GM18511 (cell line): ENCODE measurements around the gene CADPS.

Experiments
- ATAC-seq: cut with Tn5 transposase; IDR thresholded peaks from one replicate; pipeline ENCODE4 v1.9.1; 2021; ENCODE audit warnings: mild to moderate bottlenecking, moderate library complexity; ENCODE audit not compliant: unreplicated experiment

The CADPS gene

GRCh38 chr3:62757045-62757444 is 118.2 kb downstream of the CADPS start:
- ATAC-seq, result no peak

DNA sequence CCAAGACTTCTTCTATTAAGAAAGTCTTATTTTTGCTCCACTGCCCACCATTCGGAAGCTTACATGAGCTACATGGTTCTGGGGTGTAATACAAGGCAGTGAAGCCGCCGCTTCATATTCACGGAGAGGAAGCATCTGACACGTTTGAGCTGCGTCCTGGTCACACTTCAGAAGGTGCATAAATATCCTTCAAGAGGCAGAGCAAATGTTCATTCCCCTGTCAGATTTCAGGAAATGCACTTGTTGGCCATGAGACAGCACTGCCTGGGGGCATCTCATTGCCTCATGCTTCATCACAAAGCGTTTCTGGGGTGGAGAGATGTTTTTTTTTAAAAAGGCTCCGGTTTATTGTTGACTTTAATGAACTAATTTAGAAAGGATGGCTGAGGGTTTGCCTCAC is 119.9 kb downstream of the CADPS start:
- ATAC-seq, result no peak

DNA sequence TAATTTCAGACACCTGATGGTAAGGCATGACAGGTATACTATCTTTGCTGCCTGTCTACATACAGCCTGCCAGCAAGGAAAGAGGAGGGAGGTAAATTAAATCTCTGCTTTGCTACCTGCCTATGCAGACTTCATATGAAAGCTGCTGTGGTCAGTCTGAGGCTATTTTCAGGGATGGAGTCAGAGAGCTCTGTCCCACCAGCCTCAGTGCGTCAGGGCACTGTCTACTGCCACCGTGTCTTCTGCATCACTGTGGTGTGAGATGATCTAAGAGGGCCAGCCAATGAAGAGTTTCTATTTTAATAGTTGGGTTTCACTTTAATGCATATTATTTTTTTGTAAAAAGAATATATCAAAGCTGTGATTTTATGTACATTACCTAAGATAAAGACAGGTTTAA is 125.6 kb downstream of the CADPS start:
- no peak for ATAC-seq

DNA sequence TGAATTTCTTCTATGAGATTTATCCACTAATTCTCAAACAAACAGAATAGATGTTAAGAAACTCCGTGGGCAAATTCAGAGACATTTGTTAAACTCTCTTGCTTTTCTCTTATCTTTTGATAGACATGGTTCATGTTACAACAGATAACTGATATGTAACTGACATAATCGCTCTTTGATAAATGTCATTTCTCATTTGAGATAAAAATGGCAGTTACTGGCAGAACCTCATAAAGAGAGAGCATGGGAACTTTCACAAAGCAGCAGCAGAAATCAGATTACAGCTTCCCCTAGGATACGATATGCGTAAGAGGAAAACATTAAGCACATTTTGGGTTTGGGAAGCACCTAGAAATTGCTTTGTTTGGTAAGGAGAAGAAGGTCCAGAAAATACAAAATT is 126.1 kb downstream of the CADPS start:
- ATAC-seq, result no peak

- no peak for ATAC-seq
Measured at GRCh38 chr3:62737449-62737848, 137.8 kb downstream of the CADPS start.

DNA sequence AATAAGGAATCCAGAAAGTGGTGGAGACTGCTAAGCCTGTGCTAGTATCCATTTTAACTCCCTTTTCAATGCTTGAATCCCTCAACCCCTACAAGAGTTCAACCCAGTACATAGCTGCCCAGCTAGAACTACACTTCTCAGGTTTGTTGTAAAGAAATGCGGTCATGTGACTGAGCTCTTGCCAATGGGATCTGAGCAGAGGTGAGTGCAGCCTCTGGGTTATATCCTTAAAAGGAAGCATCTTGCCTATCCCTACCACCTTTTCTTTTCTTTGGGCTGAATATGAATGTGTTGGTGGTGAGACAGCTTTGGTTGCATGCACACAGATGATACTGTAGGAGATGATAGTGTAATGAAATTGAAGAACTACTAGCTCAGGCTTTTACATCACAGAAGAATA is 139.7 kb downstream of the CADPS start:
- ATAC-seq, result no peak

- ATAC-seq, result no peak
Measured at GRCh38 chr3:62732183-62732904, 142.9 kb downstream of the CADPS start.

DNA sequence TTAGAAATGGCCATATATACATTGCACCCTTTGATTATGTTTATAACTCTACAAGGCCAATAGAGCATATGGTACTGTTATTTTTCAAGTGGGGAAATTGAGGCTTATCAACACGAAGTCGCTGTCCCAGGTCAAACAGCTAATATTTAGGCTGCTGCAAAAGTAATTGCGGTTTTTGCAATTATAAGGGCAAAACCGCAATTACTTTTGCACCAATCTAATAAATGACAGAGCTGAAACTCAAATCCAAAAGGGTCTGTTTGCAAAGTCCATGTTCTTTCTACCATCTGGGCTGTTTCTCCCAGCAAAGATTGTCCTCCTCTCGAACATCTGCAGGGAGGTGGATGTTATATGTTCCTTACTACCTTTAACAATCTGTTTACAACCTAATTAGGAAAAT is 147.2 kb downstream of the CADPS start:
- ATAC-seq, result no peak

DNA sequence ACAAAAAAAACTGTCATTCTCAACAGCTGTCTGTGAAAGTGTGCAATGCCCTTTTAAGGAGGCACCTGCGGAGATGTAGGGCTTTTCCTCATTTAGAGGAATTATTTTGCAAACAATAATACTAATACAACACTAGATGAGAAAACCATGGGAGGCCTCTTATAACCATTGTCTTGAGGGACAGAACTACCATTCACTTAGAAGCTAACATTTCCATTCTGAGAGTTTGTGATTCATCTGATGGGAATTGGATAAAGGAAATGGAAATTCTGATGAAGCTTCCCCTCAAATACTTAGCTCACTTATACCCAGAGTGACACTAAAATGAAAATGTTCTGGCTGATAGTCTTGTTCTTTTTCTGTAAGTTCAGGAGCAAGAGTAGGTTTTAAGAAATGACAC is 147.7 kb downstream of the CADPS start:
- no peak for ATAC-seq

- no peak for ATAC-seq
Measured at GRCh38 chr3:62724503-62724902, 150.7 kb downstream of the CADPS start.

GRCh38 chr3:62723914-62724217 is 151.3 kb downstream of the CADPS start:
- ATAC-seq, result no peak

DNA sequence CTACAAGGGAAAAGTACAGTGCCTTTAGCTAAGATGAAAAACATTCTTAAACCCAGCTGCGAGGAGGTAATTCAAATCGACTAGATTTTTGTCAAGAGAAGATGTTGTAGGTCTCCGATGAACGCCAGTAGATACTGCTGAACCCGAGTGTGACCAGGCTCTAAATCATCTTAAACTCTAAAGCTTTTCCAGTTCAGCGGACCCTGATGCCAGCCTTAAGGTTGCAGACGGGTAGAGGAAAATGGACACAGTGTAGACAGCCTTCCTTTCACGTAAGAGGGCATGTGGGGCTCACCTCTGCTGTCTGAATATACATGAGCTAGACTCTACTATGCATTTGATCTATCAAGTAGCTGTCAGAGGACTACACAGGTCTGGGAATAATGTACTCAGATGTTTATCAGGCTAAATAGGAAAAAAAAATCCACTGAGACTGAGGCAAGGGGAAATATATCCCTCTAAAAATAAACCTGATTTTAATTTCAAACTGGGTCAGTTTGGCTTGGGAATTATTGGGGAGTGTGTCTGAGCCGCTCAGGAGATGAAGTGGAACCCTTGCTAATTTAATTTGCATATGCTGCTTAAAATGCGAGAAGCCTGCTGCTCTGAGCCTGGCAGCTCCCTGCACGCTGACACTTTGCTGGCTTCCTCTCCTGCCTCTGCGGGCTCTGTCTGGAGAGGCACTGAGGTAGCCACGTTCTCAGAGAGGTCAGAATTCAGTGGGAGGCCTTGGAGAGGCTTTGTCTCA is 151.9 kb downstream of the CADPS start:
- ATAC-seq, result no peak

GRCh38 chr3:62722344-62722743 is 152.9 kb downstream of the CADPS start:
- ATAC-seq, result no peak

GRCh38 chr3:62718515-62719320 is 156.5 kb downstream of the CADPS start:
- ATAC-seq, result no peak

DNA sequence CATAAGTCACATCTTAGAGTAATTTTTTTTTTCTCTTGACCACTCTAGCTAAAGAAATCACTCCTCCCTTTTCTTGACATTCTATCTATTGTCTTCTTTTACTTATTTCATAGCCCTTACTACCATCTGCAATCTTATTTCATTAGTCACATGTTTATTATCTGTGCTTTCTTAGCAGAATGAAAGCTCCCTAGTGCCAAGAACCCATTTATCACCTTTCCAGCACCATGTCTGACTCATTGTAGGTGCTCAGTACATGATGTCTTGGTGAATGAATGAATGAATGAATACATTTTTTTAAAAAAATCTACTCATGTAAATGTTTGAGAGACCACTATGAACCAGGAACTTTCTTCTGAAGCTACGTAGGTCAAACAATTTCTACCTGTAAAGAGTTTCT is 157.2 kb downstream of the CADPS start:
- ATAC-seq, result no peak

- ATAC-seq, result no peak
Measured at GRCh38 chr3:62712746-62713145, 162.5 kb downstream of the CADPS start.

DNA sequence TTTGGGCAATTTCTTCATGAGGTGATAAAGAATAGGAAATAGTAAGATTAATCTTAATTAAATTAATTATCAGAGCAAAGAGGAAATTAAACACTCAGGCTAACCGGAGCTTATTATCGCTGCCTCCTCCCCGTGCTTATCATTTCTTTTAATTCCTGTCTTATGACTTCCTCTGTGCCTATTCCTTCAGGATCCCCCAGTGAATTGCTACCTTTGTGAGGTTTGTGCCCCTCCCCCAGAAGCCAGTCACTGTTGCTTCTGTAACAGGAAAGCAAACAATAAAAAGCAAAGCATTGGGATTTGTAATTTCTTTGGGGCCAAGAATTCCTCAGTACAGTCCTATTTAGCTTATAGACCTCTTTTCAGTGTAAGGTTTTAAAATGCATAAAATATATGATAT is 164.5 kb downstream of the CADPS start:
- ATAC-seq, result no peak

- ATAC-seq, result no peak
Measured at GRCh38 chr3:62708638-62709373, 166.4 kb downstream of the CADPS start.

DNA sequence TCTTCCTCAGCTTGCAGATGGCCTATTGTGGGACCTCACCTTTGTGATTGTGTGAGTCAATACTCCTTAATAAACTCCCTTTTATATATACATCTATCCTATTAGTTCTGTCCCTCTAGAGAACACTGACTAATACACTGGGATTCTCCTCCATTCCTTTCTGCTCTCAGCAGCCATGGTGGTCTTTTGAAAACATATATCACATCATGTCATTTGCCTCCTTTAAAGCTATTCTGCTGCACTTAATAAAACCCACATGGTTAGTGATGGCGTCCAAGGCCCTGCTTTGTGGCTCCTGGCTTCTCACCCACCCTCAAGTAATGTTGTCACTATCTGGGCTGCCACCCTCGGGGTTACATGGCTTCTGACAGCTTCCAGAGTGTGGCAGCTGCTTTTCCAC is 169.5 kb downstream of the CADPS start:
- no peak for ATAC-seq

DNA sequence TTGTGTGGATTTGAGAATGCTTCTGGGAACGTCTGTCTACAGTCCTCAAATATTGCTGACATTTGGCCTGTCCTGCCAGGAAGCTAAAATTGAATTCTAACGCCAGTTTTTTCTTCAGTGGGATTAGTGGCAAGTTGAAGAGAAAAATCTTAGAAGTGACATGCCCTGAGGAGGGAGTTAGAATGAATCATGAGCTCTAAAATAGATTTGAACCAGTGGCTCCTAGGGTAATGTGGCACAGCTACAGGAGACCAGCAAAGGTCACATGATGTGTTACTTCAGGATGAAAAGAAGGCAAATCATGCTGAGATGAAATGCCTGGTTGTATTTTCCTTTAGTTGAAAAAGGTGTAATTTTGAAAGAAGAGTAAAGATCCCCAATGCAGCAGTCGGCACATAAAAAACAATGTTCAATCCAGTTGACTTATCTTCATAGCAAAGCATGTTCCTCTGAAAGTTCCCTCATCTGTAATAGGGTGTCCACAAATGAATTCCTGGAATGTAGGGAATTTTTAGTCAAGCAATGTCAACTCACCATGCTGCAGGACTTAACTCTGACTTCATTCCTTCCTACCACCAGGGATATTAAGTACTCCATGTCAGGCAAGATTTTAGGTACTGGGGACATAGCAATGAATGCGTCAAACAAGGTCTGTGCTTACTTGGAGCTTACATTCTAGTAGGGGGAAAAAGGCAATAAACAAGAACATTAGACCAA is 171.6 kb downstream of the CADPS start:
- ATAC-seq, result no peak

DNA sequence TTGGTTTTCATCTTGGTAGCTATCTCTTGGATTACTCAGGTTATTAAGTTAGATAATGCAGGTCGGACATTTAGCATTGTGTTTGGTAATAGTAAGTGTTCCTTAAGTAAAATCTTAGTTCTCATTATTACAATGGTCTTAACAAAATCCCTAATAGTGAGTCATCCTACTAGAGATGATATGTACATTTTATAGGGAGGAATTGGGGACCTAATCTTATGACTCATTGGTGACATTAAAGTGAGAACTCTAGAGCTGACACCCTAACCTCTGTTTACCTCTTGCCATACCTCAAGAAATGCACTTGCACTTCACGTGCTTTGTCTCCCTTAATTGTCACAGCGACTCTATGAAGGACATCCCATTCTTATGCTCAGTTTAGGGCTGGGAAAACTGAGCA is 174.9 kb downstream of the CADPS start:
- no peak for ATAC-seq
